ENCODE data around the gene DNM3.

- TF ChIP-seq POLR2A (IDR thresholded peaks at IDR 0.05; ENCODE audit: low read length), result no peak
- no peak for TF ChIP-seq GATA1 (IDR thresholded peaks at IDR 0.05; ENCODE audit: low read depth, low read length)
Observed at GRCh38 chr1:172293429-172293828, 452.1 kb downstream of the DNM3 start.
